GM23248 (cell line): Measurements from ENCODE around the gene MACROD2.

Experiments
- EZH2 ChIP-seq: fragments of 200-600 bp; sonication (generic); IDR thresholded peaks from 2 replicates; pipeline ENCODE4 v1.6.1; 2018; ENCODE audit warnings: antibody characterized with exemption, mild to moderate bottlenecking; ENCODE audit not compliant: insufficient read depth, poor library complexity, severe bottlenecking
- EZH2phosphoT487 ChIP-seq: fragments of 200-600 bp; sonication (generic); IDR thresholded peaks from 2 replicates; pipeline ENCODE4 v1.6.1; 2018; ENCODE audit warnings: antibody characterized with exemption, moderate library complexity, mild to moderate bottlenecking, low read depth; ENCODE audit not compliant: insufficient read depth

- TF ChIP-seq EZH2 (no peak), EZH2phosphoT487 (no peak)
Measured at GRCh38 chr20:15018966-15019365, 1023.6 kb downstream of the MACROD2 start.
